Smooth muscle cell (in vitro differentiated cells): ENCODE data around the gene CMTM5. TPM values are rescaled to one million over a fixed set of nuclear protein-coding genes. Genes with fewer than 3 reads are reported as not detected.
A peak's percentile ranks its signal among the peaks of the same experiment; 100 is the strongest.

Experiments used
- DNase-seq: peaks from one replicate; lab custom pipeline; 2025; ENCODE audit not compliant: unreplicated experiment; lab: John Stamatoyannopoulos, UW
- H2AFZ ChIP-seq: fragments of 200-600 bp; sonication (generic); 2 replicates; pipeline ENCODE4 v1.6.0; 2016; ENCODE audit warnings: antibody characterized with exemption, low read depth, mild to moderate bottlenecking
- H3F3A ChIP-seq: fragments of 200-600 bp; sonication (generic); 2 replicates; pipeline ENCODE4 v1.6.0; 2017; ENCODE audit warnings: antibody characterized with exemption, low read depth
- H3K27ac ChIP-seq: fragments of 200-600 bp; sonication (generic); 2 replicates; pipeline ENCODE4 v1.5.1; 2016; ENCODE audit warnings: low read depth, mild to moderate bottlenecking
- H3K27me3 ChIP-seq: fragments of 200-600 bp; sonication (generic); 2 replicates; pipeline ENCODE4 v1.6.1; 2016; ENCODE audit warnings: low read depth, mild to moderate bottlenecking
- H3K36me3 ChIP-seq: fragments of 200-600 bp; sonication (generic); 2 replicates; pipeline ENCODE4 v1.5.1; 2016; ENCODE audit warnings: low read depth
- H3K4me1 ChIP-seq: fragments of 200-600 bp; sonication (generic); 2 replicates; pipeline ENCODE4 v1.5.1; 2016; ENCODE audit warnings: low read depth
- H3K4me2 ChIP-seq: fragments of 200-600 bp; sonication (generic); 2 replicates; pipeline ENCODE4 v1.6.0; 2016; ENCODE audit warnings: mild to moderate bottlenecking
- H3K4me3 ChIP-seq: fragments of 200-600 bp; sonication (generic); 2 replicates; pipeline ENCODE4 v1.5.1; 2016; ENCODE audit warnings: mild to moderate bottlenecking
- H3K79me2 ChIP-seq: fragments of 200-600 bp; sonication (generic); 2 replicates; pipeline ENCODE4 v1.6.0; 2016; ENCODE audit warnings: low read depth, mild to moderate bottlenecking
- H3K9ac ChIP-seq: fragments of 200-600 bp; sonication (generic); 2 replicates; pipeline ENCODE4 v1.6.0; 2016; ENCODE audit warnings: low read depth
- H3K9me3 ChIP-seq: fragments of 200-600 bp; sonication (generic); replicated peaks from 2 replicates; pipeline ENCODE4 v1.5.1; 2016; ENCODE audit warnings: low read depth
- H4K20me1 ChIP-seq: fragments of 200-600 bp; sonication (generic); 2 replicates; pipeline ENCODE4 v1.6.0; 2016; ENCODE audit warnings: low read depth
- WGBS: methylation state at CpG from one replicate; pipeline ENCODE4 v1.1.7; 2016; ENCODE audit warnings: low lambda C conversion rate; 5-methylcytosine and 5-hydroxymethylcytosine counted together
- polyA plus RNA-seq: library from polyadenylated mRNA; unstranded; fragments of >200 nt; fragmentation: Nextera tagmentation; extraction: Ambion mirVana; gene quantifications from 2 replicates; pipeline ENCODE4 v1.2.1, GENCODE V29; 2016
- total RNA-seq: library from RNA; depleted of rRNA; stranded (reverse); fragments of >200 nt; gene quantifications from 2 replicates; pipeline ENCODE4 v1.2.3, GENCODE V29; 2014
- TF ChIP-seq, protein P1 (sequence below): fragments of 200-600 bp; sonication (generic); IDR thresholded peaks from 2 replicates; pipeline ENCODE4 v1.5.1; 2017; ENCODE audit warnings: borderline replicate concordance, mild to moderate bottlenecking, antibody characterized with exemption; ENCODE audit not compliant: insufficient read depth, poor library complexity, severe bottlenecking

Gene CMTM5
- total and polyA plus RNA-seq, 2 experiments from 2014 or later, result 0.59 TPM; not detected in 1

DNA sequence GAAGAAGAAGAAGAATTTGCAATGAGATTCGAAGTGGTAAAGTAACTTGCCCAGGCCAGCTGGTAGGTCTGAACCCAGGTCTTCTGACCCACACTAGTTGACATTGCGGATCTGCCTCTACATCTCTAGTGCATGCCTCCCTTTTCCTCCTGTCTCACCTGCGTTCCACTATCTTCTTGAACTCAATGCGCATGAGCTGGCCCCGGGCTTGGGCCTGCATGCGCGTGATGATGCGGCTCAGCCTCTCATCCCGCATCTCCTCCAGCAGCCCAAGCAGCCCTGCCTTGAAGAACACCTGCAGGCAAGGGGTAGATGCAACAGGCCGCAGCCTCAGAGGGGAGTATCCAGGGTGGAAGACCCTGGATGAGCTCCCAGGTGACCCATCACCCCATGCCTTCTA, 19.3 kb downstream of the CMTM5 start:
- Histone ChIP-seq H4K20me1 (no peaks in the 10 kb centered on the region), H3K36me3 (no peaks in the 10 kb centered on the region), H3K9ac (no peak overlapping the region), H2AFZ (no peak overlapping the region), H3F3A (no peaks in the 10 kb centered on the region), H3K79me2 (no peaks in the 10 kb centered on the region), H3K4me3 (no peak overlapping the region), H3K4me1 (no peaks in the 10 kb centered on the region), H3K9me3 (no peaks in the 10 kb centered on the region), H3K27ac (no peak overlapping the region), H3K27me3 (no peaks in the 10 kb centered on the region), H3K4me2 (no peak overlapping the region)
- no peak for DNase-seq
- TF ChIP-seq, protein P1, sequence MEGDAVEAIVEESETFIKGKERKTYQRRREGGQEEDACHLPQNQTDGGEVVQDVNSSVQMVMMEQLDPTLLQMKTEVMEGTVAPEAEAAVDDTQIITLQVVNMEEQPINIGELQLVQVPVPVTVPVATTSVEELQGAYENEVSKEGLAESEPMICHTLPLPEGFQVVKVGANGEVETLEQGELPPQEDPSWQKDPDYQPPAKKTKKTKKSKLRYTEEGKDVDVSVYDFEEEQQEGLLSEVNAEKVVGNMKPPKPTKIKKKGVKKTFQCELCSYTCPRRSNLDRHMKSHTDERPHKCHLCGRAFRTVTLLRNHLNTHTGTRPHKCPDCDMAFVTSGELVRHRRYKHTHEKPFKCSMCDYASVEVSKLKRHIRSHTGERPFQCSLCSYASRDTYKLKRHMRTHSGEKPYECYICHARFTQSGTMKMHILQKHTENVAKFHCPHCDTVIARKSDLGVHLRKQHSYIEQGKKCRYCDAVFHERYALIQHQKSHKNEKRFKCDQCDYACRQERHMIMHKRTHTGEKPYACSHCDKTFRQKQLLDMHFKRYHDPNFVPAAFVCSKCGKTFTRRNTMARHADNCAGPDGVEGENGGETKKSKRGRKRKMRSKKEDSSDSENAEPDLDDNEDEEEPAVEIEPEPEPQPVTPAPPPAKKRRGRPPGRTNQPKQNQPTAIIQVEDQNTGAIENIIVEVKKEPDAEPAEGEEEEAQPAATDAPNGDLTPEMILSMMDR, result no peak
- WGBS, result 93% methylated on average over 10 of the region's 10 CpGs

DNA sequence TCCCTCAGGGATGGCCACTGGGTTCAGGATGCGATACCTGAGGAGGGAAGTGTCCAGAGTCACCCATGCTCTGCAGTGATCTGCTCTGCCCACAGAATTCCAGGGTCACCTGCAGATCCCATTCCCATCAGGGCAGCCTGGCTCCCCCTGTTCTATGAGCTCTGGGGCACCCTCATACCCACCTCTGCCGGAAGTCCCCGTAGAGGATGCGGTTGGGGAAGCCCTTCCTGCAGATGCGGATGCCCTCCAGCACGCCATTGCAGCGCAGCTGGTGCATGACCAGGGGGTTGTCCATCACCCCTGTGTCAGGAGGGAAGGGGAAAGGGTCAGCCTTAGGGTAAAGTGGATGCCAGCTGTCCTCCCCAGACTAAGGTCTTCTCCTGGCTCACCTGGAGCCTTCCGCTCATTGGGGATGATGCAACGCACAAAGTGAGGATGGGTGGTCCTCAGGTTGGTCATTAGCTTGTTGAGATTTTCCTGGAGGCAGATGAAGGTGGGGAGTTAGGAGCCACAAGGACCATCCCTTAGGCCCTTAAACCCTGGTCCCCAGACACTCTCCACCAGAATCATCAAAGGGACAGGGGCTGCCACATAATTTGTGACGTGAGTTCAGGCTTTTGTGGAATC, 20.0 kb downstream of the CMTM5 start:
- Histone ChIP-seq H3K36me3 (no peaks in the 10 kb centered on the region), H3K4me3 (no peak overlapping the region), H2AFZ (no peak overlapping the region), H3K9me3 (no peaks in the 10 kb centered on the region), H4K20me1 (no peaks in the 10 kb centered on the region), H3F3A (no peaks in the 10 kb centered on the region), H3K9ac (no peak overlapping the region), H3K27ac (no peak overlapping the region), H3K4me1 (no peaks in the 10 kb centered on the region), H3K79me2 (no peaks in the 10 kb centered on the region), H3K4me2 (no peak overlapping the region), H3K27me3 (no peaks in the 10 kb centered on the region)
- TF ChIP-seq, protein P1, result no peak
- no peak for DNase-seq
- WGBS, result 87% methylated on average over 10 of the region's 10 CpGs

- no peak overlapping the region for H2AFZ ChIP-seq
- no peak overlapping the region for H3K4me3 ChIP-seq
- H3K4me2 ChIP-seq, result no peak overlapping the region
- no peak overlapping the region for H3K27ac ChIP-seq
- H3K4me1 ChIP-seq, result no peaks in the 10 kb centered on the region
- 94% methylated on average over 4 of the region's 4 CpGs for WGBS
- H3K36me3 ChIP-seq, result no peaks in the 10 kb centered on the region
- TF ChIP-seq, protein P1, result no peak
- H3K27me3 ChIP-seq, result no peaks in the 10 kb centered on the region
- no peak overlapping the region for H3K9ac ChIP-seq
- no peaks in the 10 kb centered on the region for H4K20me1 ChIP-seq
- no peaks in the 10 kb centered on the region for H3K79me2 ChIP-seq
- no peaks in the 10 kb centered on the region for H3F3A ChIP-seq
- no peaks in the 10 kb centered on the region for H3K9me3 ChIP-seq
- no peak for DNase-seq
These were observed 21.5 kb downstream of the CMTM5 start for GRCh38 chr14:23398348-23398747.

DNA sequence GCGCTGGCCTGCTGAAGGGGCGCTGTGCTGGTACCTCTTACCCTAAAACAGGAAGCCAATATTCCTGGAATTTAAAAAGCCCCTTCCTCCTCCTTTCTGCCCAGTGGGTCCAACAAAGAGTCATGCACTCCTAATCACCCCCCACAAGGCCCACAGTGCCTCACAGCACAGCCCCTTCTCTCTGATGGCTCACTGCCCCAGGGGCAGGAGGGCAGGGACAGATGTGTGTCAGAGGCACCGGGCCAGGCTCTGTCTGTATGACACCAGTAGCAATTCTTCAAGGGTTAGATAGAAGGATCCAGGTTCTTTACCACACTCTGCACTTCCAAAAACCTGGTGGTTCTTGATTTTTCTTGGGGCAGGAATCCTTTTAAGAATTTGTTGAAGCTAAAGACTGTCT, 22.3 kb downstream of the CMTM5 start:
- H3K27me3 ChIP-seq, result no peaks in the 10 kb centered on the region
- peak overlapping the region; percentile 13 for H3K27ac ChIP-seq
- no peaks in the 10 kb centered on the region for H3F3A ChIP-seq
- H3K9ac ChIP-seq, result no peak overlapping the region
- H4K20me1 ChIP-seq, result no peaks in the 10 kb centered on the region
- TF ChIP-seq, protein P1, result no peak
- no peaks in the 10 kb centered on the region for H3K4me1 ChIP-seq
- H3K36me3 ChIP-seq, result no peaks in the 10 kb centered on the region
- peak overlapping the region; percentile 41 for H2AFZ ChIP-seq
- no peak overlapping the region for H3K4me3 ChIP-seq
- no peaks in the 10 kb centered on the region for H3K9me3 ChIP-seq
- DNase-seq, result no peak
- H3K79me2 ChIP-seq, result no peaks in the 10 kb centered on the region
- 86% methylated on average over 3 of the region's 3 CpGs for WGBS
- no peak overlapping the region for H3K4me2 ChIP-seq
